Activated naive CD4-positive, alpha-beta T cell treated with anti-CD3 and anti-CD28 coated beads, Interleukin-2, amount 50 U/mL, for 72 hours (primary cell): ENCODE measurements around the gene PPFIA1. TPM values are rescaled to one million over a fixed set of nuclear protein-coding genes. Genes with fewer than 3 reads are reported as not detected.
A peak's percentile ranks its signal among the peaks of the same experiment; 100 is the strongest.
"Not testable (repeated sequence)": the region's sequence is repeated elsewhere in the genome, so short reads cannot be mapped to it uniquely, and the experiment has no call there.

Experiments used
- ATAC-seq, 2 donors: fragments of 150-1000 bp; cut with Tn5 transposase; 2 replicates each; pipeline ENCODE4 v1.10.0; 2021; ENCODE audit warnings: mild to moderate bottlenecking in 2 of 2, moderate library complexity in 2 of 2
- DNase-seq, 2 donors: peaks; one replicate each; pipeline ENCODE4 v3.0.0; 2021 to 2022; ENCODE audit warnings: low spot score in 2 of 2
- H3K27ac Mint-ChIP-seq, 2 donors: one replicate each; pipeline ENCODE4 v1.8.0; 2022; ENCODE audit warnings: mild to moderate bottlenecking in 2 of 2, mixed read lengths in 2 of 2
- H3K36me3 Mint-ChIP-seq, 2 donors: one replicate each; pipeline ENCODE4 v1.8.0; 2022; ENCODE audit warnings: mixed read lengths in 2 of 2
- H3K9me3 Mint-ChIP-seq, 2 donors: one replicate each; pipeline ENCODE4 v1.8.0; 2022; ENCODE audit warnings: mixed read lengths in 2 of 2
- total RNA-seq, 2 donors: library from RNA; stranded (reverse); gene quantifications; one replicate each; pipeline ENCODE4 v1.2.3, GENCODE V29; 2022

Gene PPFIA1
- total RNA-seq, 2 donors from 2014 or later: 31.4 to 37.9 TPM

- no peaks in the 10 kb centered on the region for H3K9me3 Mint-ChIP-seq
- DNase-seq: no peak
- peaks cover 0 to 14% of the 10 kb centered on the region in 2 donors for H3K36me3 Mint-ChIP-seq
- ATAC-seq: no peak
- H3K27ac Mint-ChIP-seq: no peak overlapping the region
Observed at GRCh38 chr11:70278994-70279393, 8.5 kb downstream of the PPFIA1 start.

- Mint-ChIP-seq H3K9me3 (no peaks in the 10 kb centered on the region), H3K36me3 (peaks cover 5 to 21% of the 10 kb centered on the region in 2 donors), H3K27ac (no peak overlapping the region)
- DNase-seq: peak in 1 of 2 donors; percentile 11
- no peak for ATAC-seq
Observed at GRCh38 chr11:70281156-70281609, 10.7 kb downstream of the PPFIA1 start.

- Mint-ChIP-seq H3K9me3 (no peaks in the 10 kb centered on the region), H3K27ac (peak overlapping the region; percentile 5 to 79), H3K36me3 (peaks cover 5 to 26% of the 10 kb centered on the region in 2 donors)
- DNase-seq (no peak), ATAC-seq (no peak)
Observed at GRCh38 chr11:70282012-70282411, 11.5 kb downstream of the PPFIA1 start.

- ATAC-seq: no peak
- H3K27ac Mint-ChIP-seq: no peak overlapping the region
- H3K36me3 Mint-ChIP-seq: peaks cover 5 to 26% of the 10 kb centered on the region in 2 donors
- no peaks in the 10 kb centered on the region for H3K9me3 Mint-ChIP-seq
- no peak for DNase-seq
Observed at GRCh38 chr11:70288721-70289120, 18.2 kb downstream of the PPFIA1 start.

DNA sequence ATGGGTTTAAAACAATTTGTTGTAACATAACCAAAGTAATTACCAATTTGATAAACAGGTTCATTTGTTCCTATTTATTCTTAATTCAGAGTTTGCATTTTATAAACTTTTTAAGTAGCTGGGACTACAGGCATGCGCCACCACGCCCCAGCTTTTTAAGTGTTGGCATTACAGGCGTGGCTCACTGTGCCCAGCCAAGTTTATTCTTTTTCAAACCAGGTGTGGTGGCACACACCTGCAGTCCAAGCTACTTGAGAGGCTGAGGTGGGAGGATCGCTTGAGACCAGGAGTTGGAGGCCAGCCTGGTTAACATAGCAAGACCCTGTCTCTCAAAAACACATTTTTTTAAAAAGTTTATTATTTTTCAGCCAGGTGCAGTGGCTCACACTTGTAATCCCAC is 19.1 kb downstream of the PPFIA1 start:
- no peak for ATAC-seq
- Mint-ChIP-seq H3K36me3 (peaks cover 7 to 32% of the 10 kb centered on the region in 2 donors), H3K9me3 (no peaks in the 10 kb centered on the region), H3K27ac (no peak overlapping the region)
- DNase-seq: no peak

- no peak for DNase-seq
- Mint-ChIP-seq H3K9me3 (no peaks in the 10 kb centered on the region), H3K36me3 (peaks cover 5 to 32% of the 10 kb centered on the region in 2 donors), H3K27ac (no peak overlapping the region)
- no peak for ATAC-seq
Observed at GRCh38 chr11:70290361-70291065, 20.0 kb downstream of the PPFIA1 start.

- Mint-ChIP-seq H3K9me3 (no peaks in the 10 kb centered on the region), H3K27ac (no peak overlapping the region), H3K36me3 (peaks cover 5 to 26% of the 10 kb centered on the region in 2 donors)
- no peak for DNase-seq
- ATAC-seq: no peak
Observed at GRCh38 chr11:70292166-70292565, 21.7 kb downstream of the PPFIA1 start.

DNA sequence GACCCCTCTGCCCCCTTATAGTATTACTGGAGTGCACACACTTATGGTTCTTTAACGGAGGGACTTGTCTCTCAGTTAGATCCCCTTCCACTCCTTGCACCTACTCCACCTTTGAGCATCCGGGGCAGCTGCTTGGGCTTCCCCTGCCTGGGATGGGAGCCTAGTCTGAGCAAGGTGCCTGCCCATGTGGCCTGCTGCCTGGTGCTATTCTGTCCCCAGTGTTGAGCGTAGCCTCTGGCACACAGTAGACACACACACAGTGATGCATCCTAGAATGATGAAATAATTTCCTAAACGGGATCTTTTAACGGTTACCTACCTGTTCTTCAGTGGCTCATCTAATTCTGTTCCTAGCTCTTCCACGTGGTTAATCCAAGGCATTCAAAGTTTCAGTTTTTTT is 22.4 kb downstream of the PPFIA1 start:
- H3K36me3 Mint-ChIP-seq: peaks cover 5 to 26% of the 10 kb centered on the region in 2 donors

GRCh38 chr11:70295166-70295565 is 24.7 kb downstream of the PPFIA1 start:
- not testable (repeated sequence) for ATAC-seq, H3K9me3 Mint-ChIP-seq, DNase-seq, H3K27ac Mint-ChIP-seq
- peaks cover 5 to 19% of the 10 kb centered on the region in 2 donors for H3K36me3 Mint-ChIP-seq

More for the DNA sequence above, 22.4 kb downstream of the PPFIA1 start:
- H3K9me3 Mint-ChIP-seq: no peaks in the 10 kb centered on the region
- ATAC-seq: no peak
- no peak for DNase-seq
- no peak overlapping the region for H3K27ac Mint-ChIP-seq

DNA sequence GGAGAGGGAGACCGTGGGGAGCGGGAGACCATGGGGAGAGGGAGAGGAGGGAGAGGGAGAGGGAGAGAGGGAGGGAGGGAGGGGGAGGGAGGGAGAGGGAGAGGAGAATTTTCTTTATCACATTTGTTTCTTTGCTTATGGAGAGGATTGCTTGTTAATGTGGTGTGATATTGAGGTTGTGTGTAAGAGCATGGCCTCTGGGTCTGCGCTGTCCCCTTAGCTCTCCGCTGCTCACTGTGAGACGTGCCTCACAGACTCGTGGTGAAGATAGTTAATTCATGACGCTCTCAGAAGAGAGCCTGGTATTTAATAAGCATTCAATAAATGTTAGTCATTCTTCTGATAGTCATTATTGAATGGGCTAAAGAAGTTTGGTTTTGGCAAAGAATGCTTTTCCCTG is 26.2 kb downstream of the PPFIA1 start:
- H3K27ac Mint-ChIP-seq: no peak overlapping the region
- peaks cover 5 to 12% of the 10 kb centered on the region in 2 donors for H3K36me3 Mint-ChIP-seq
- ATAC-seq (no peak), DNase-seq (no peak)
- H3K9me3 Mint-ChIP-seq: no peaks in the 10 kb centered on the region

GRCh38 chr11:70297341-70297740 is 26.9 kb downstream of the PPFIA1 start:
- no peak for DNase-seq

DNA sequence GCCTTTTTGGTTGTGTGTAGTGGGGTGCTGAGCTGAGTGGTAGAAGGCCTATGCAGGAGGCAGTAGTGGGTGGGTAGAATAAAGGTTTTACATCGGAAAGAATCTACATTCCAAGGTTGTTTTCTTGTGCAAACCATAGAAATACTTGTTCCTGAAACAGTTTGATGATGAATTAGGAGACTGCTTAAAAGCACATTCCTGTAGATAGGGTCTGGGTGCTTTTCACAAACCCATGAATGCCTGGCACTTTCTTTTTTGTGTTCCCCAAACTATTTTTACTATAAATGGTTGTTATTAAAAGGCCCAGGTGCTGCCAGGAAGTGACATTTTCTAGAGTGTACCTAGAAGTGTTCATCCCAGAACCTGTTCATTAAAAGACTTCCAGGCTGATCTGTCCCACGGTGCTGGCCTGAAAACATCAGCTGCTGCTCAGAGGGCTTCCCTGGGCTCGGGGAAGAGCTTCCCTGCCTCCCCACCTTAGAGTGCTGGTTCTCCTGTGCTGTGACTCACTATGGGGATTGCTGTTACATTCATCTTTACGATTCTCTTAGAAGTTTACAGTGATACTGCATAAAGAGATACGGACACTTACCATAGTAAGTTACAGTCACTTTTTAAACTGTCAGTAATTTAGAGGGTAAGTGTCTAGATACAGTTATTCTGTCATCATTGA is 27.9 kb downstream of the PPFIA1 start:
- peaks cover 5 to 12% of the 10 kb centered on the region in 2 donors for H3K36me3 Mint-ChIP-seq
- H3K27ac Mint-ChIP-seq: peak overlapping the region in 1 of 2 donors; percentile 35
- no peaks in the 10 kb centered on the region for H3K9me3 Mint-ChIP-seq
- DNase-seq (no peak), ATAC-seq (no peak)

More at GRCh38 chr11:70297341-70297740, 26.9 kb downstream of the PPFIA1 start:
- Mint-ChIP-seq H3K9me3 (no peaks in the 10 kb centered on the region), H3K36me3 (peaks cover 5 to 12% of the 10 kb centered on the region in 2 donors), H3K27ac (peak overlapping the region in 1 of 2 donors; percentile 35)
- peak; percentile 92 to 97 for ATAC-seq

DNA sequence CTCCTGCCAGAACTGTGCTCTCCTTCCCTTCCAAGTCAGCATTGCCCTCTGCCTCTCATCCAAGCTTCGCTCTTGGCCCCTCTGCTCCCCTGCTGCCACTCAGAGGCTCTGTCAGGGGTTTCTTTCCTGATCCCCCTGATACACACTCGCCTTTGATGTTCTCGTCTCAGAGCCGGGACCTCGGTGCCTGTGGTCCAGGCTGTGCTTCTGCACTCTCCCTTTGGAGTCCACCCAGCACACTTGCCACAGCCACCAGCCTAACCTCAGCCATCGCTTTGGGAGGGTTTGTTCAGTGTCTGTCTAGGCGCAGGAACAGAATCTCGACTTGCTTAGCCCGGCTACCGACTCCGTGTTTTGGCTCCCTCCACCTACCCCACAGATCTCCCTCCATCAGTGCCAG is 29.1 kb downstream of the PPFIA1 start:
- H3K9me3 Mint-ChIP-seq: no peaks in the 10 kb centered on the region
- ATAC-seq (no peak), DNase-seq (no peak)
- peak overlapping the region in 1 of 2 donors; percentile 63 for H3K27ac Mint-ChIP-seq
- H3K36me3 Mint-ChIP-seq: peaks cover 0 to 6% of the 10 kb centered on the region in 2 donors

GRCh38 chr11:70301191-70301590 is 30.7 kb downstream of the PPFIA1 start:
- peaks cover 0 to 6% of the 10 kb centered on the region in 2 donors for H3K36me3 Mint-ChIP-seq
- no peak for ATAC-seq
- no peaks in the 10 kb centered on the region for H3K9me3 Mint-ChIP-seq
- peak in 1 of 2 donors; percentile 16 for DNase-seq
- H3K27ac Mint-ChIP-seq: peak overlapping the region in 1 of 2 donors; percentile 79

GRCh38 chr11:70301721-70302418 is 31.4 kb downstream of the PPFIA1 start:
- Mint-ChIP-seq H3K27ac (peak overlapping the region in 1 of 2 donors; percentile 85), H3K36me3 (peaks cover 0 to 4% of the 10 kb centered on the region in 2 donors), H3K9me3 (no peaks in the 10 kb centered on the region)
- ATAC-seq: no peak
- peak in 1 of 2 donors; percentile 33 for DNase-seq

DNA sequence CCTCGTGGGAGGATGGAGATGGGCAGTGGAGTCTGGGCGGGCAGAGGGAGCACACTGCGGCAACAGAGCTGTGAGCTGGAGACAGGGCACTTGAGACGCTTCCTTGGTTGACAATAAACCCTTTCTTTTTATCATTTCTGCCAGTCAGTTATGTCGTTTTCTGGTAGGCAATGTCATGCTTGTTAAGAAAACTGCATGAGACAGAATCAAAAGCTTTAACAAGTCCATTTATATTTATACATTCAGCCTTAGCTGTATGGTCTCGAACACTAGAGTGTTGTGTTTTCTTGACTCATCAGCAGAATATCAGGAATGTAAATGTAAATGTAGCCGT is 31.9 kb downstream of the PPFIA1 start:
- Mint-ChIP-seq H3K27ac (peak overlapping the region in 1 of 2 donors; percentile 85), H3K9me3 (no peaks in the 10 kb centered on the region), H3K36me3 (peaks cover 0 to 4% of the 10 kb centered on the region in 2 donors)
- ATAC-seq (no peak), DNase-seq (no peak)

GRCh38 chr11:70303070-70303469 is 32.6 kb downstream of the PPFIA1 start:
- H3K27ac Mint-ChIP-seq: no peak overlapping the region
- H3K36me3 Mint-ChIP-seq: peaks cover 0 to 4% of the 10 kb centered on the region in 2 donors
- ATAC-seq (no peak), DNase-seq (no peak)
- H3K9me3 Mint-ChIP-seq: no peaks in the 10 kb centered on the region
